ENCODE data around the gene TSPAN9.
A peak's percentile ranks its signal among the peaks of the same experiment; 100 is the strongest.

Gene TSPAN9

DNA sequence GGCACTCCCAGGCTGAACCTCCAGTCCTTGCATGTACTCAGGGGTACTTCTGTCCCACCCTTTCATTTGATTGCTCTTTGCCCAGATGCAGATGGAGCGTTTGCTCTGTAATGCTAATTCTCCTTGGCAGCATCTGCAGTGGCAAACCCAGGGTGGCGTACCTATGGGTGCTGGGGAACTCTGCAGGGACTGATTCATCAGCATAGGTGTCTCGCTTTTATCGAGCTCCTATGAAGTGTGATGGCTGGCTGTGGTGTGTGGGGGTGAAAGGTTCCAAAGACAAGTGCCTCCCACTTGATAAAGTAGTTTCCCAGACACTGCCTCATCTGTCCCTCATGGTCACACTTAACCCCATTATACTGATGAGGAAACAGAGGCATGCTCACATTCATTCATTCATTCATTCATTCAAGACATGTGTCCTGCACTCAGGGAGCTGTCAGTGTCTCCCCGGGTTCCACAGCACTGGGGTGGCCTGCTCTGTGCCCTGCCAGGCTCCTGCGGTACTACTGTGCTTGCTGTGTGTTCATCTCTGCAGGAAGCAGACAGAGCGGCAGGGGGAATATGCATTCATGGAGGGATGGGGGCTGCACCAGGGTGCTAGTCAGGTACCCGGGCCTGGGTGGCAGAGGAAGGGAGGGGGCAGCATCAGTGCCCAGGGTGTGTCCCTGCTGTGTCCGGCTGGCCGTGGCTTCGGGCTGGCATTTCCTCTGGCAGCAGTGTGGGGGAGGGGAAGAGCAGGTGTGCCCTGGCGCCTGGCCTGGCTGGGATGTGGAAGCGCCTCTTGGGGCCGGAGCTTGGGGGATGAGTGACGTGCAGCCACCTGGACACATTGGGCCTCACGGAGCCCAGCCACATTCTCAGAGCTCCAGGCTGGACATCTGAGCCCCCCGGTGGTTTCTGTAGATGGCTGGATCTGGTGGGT is 110.9 kb downstream of the TSPAN9 start:
- no peak for DNase-seq (ENCODE audit: low spot score)

DNA sequence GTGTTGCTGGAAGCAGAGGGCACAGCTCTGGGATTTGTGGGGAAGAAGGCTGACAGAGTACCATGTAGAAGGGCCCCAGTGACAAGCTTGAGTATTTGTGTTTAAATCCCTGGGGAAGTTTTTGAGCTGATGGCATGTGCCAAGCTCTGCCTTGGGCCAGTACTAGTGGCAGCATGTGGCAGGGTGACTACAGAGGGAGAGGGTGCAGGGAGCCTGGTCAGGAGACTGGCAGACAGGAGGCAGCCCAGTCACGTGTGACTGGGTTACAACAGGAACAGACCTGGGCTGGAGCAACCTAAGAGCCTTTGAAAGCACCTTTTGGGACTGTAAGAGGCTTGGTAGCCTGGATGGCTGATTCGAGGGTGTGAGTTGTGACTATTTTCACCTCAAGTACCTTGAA is 112.1 kb downstream of the TSPAN9 start:
- DNase-seq (ENCODE audit: low spot score) = no peak

DNA sequence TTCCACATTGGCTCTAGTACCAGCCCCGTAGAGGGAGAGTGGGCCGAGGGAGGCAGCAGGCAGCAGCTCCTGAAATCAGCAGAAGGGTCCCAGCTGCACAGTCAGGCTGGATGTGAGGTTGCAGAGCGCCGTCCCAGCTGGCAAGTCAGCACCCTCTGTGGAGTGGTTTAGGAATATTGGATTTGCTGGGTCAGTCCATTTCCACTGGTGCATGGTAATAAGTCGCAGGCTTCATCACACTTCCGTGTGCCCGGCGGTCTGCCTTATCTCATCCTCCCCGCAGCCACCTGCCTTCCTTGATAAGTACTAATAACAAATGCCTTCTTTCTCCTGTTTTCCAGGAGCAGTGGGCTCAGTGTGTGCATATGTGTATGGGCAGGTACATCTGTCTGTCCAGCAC is 112.9 kb downstream of the TSPAN9 start:
- DNase-seq (ENCODE audit: low spot score) = no peak

DNA sequence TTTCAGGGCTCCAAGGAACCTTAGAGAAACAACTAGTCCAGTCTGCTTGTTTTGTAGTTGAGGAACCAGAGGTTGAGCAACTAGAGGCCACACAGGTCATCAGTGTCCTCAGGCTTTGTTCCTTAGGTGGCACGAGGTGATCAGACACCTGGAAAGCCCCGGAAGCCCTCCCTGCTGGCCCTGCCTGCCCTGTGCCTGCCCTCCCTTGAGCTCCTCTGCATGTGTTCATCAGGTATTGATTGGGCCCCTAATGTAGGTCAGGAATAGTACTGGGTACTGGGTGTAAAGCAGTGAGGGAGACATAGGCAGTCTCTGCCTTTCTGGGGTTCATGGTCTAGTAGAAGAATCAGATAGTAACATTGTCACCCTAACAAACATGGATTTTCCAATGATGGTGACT is 114.3 kb downstream of the TSPAN9 start:
- DNase-seq (ENCODE audit: low spot score) = no peak

DNA sequence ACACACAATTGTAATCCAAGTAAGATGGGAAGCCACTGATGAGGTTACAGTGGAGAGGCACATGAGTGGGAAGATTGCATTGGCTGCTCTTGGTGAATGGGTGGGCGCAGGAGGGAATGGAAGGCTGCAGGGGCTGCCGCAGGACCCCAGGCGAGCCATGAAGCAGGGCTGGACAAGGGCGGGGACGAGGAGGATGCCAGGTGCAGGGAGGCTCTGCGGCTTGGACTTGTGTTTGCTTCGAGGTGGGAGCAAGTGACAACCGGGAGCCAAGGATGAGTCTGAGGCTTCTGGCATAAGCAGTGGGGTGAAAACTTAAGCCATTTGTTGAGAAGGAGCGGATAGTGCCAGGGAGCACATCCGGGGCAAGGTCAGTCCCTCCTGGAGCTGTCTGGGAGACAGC is 115.0 kb downstream of the TSPAN9 start:
- DNase-seq (ENCODE audit: low spot score) = no peak

DNA sequence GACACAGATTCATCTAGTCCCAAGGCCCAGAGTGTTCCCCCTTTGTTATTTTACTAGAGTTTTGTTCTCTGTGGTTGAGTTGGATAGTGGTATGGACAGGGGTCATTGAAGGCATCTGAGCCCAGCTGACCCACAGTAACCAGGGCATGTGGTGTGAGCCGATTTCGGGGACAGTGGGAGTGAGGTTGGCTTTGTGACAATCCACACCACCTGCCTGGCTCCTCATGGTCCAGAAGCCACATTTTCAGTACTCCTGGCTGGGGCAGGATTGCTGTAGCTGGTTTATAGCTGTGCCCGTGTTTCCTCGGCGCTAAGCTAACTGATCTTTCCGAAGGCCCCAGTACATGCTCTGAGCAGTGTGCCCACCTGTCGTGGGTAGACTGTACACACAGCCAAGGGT is 116.0 kb downstream of the TSPAN9 start:
- DNase-seq (ENCODE audit: low spot score) = no peak

DNA sequence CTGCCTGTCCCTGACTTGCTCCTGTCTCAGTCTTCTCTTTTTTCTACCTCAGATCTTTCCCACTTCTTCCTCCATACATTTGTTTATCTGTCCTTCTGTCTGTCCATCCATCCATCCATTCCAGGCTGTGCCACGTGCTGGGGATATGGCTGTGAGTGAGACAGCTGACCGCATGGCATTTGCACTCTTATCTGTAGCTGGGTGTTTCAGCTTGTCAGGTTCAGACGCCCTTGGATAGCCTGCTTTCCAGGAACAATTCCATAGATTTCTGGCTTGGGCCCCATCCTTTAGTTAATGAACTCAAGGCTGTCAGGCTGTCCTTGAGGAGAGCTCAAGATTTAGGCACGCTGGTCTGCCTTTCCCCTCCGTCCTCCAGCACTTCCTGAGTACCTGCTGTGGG is 116.6 kb downstream of the TSPAN9 start:
- no peak for DNase-seq (ENCODE audit: low spot score)

DNA sequence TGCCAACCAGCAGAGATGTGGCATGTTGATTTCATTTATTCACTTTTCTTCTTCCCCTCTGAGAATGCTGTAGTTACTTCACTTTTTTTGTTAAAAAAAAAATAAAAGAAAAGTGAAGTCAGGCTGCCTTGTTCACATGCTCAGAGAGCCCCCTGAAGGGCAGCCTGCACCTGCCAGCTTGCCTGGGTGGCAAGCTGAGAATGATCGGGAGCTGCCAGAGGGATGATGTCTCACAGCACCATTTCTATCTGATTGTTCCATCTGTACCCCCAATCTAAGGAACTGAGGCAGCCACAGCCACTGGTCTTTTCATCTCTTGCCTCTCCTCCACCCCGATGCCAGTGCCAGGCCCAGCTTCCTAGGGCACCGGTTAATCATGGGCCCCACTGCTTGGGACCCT is 118.2 kb downstream of the TSPAN9 start:
- no peak for DNase-seq (ENCODE audit: low spot score)

DNA sequence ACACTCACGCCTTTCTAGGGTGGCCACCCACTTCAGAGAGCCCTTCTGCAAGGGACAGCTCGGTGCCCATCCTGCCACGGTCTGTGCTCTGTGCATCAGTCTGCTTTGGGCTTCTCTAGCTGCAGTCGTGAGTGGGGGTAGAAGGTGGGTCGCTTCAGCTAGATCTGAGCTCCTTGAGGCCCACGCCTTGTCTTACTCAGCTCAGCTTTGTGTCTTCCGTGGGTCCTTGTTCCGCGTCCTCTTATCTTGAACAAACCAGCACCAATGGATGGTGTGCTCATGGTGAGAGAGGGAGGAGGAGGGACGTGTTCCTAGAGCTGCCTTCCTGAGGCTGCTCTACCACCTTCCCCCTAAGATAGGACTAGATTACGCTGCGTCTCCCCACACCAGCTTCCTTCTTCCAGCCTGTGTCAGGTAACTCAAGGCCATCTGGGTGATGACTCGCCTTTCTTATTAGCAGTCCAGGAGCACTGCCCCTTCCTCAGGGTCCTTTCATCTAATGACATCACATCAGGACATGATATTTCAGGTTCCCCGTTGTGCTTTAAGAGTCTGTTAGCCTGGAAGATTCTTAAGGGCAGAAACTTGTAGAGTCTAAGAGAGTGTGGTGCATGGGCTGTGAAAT is 118.8 kb downstream of the TSPAN9 start:
- no peak for DNase-seq (ENCODE audit: low spot score)

DNA sequence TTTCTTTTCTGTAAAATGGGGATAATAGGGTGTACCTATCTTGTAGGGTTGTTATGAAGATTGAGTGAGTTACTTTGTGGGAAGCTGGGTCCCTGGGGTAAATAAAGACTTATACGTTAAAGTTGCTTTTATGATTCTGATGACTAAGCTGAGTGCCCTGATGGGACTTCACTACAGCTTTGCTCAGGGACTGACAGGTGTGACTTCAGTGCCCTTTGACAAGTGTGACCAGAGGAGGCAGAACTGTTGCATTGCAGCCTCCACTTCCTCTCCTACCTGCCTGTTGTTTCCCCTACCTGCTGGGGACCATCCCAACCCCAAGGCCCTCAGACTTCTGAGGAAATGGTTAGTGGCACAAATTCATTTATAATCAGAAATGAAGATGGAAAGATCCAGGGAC is 119.3 kb downstream of the TSPAN9 start:
- no peak for DNase-seq (ENCODE audit: low spot score)

DNA sequence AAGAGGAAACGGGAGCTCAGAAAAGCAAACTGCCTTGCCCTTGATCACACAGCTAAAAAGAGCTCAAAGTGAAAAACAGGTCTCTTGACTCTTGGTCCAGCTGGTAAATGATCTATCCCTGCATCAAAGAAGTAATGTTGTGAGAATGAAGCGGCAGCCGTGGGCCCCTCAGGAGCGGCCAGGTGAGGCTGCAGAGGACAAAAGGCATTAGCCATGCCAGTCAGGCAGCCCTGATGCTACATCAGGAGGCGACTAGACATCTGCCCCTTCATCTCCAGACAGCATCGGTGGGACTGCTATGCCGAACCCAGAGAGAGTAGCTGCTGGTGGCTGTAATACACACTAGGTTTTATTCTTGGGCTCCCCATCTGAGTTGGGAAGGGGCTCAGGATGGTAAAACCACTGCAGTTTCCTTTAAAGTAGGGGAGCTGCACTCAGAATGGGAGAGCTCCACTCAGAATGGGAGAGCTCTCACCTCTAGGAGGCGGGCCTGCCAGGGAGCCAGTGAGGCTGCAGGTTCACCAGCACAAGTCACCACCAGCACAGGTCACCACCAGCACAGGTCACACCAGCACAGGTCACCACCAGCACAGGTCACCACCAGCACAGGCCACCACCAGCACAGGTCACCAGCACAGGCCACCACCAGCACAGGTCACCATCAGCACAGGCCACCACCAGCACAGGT is 120.1 kb downstream of the TSPAN9 start:
- DNase-seq (ENCODE audit: low spot score) = no peak

DNA sequence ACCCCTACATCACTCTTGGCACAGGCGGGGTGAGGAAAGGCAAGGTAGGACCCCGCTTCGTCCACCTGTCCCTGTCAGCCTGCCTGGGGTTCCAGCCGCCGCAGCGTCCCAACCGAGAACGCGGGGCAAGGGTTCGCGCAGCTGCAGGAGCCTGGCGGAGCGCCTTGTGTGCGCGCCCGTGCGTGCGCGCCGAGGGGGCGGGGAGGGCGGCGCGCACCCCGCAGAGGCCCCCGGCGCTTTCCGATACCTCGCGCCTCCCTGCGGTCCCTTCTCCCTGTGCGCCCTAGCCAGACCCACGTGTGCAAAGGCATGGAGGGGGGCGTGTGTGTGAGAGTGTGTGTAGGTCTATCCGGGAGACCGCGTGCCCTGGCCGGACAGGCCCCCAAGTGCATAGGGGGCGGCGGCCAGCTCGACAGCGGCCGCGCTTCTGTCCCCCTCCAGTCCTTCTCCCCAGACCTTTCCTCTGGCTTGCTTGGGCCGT is 122.4 kb downstream of the TSPAN9 start:
- no peak for DNase-seq (ENCODE audit: low spot score)

DNA sequence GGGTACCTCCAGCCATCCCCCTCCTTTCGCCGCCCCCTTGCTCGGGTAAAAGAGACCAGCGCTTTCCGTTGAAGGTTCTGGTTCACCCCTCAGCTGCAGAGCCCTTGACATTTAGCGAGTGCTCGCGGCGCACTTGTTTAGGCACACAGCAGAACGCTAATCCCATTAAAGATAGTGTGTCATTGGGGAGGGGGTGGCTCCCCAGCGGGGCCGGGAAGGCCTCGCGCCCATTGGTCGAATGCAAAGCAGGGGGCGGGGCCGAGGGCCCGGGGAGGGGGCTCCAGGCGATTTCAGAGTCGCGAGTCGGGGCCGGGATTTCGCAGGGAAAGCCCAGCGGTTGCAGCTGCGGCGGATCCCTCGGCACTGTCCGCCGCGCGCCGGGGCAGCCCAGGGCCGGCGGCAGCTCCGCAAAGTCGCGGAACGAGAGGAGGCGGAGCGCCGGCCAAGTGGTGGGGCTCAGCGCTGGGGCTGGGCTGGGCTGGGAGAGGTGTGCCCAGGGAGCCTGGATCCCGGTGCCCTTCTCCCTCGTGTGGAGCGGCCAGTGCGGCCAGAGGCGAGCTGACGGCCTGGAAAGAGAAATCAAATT is 122.9 kb downstream of the TSPAN9 start:
- DNase-seq (ENCODE audit: low spot score) = no peak

DNA sequence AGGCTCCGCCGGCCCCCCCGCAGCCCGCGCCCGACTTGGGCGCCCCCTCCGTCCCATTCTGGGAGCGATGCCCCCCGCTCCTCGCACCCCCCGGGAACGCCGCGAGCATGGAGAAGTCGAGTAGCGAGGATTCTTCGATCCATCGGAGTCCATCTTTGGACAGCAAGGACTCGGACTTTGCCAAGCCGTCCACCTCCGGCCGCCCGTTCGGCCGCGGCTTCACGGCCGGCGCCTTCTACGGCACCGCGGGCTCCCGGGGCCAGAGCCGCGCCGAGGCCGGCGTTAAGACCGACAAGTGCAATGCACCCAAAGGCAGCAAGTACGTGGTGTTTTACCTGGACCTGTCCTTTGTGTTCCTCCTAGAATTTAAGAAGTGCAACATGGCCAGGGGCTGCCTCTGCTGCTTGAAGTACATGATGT is 123.6 kb downstream of the TSPAN9 start:
- DNase-seq (ENCODE audit: low spot score) = no peak

DNA sequence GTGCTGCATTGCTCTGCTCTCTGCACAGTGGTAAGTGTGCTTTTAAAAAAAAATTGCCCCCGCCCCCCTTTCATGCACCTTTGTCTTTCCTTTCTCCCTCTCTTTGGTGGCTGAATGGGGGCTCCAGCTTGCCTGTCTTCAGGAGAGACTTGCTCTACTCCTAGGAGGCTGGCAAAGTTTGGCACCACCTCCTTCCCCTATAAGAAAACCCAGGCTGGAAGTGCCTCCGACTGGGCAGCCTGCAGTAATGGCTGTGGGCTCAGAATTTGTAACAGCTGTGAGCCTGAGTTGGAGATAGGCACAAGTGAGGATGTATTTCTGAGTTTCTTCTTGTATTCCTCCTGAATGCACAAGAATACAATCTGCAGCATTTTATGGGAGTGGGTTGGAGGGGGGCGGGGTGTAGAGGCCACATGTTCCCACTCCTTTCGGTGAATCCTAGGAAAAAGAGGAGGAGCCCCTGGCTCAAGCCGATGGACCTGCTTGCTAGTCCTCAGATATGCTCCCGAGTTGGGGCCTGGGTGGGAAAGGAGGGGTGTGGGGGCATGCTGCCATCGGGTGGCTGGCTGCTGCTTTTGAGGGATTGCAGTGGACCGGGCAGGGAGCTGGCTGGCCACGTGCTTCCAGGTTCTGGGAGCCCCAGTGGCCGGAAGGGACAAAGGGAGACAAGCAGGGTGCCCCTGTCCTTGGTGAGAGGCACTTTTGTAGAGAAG is 124.3 kb downstream of the TSPAN9 start:
- no peak for DNase-seq (ENCODE audit: low spot score)

DNA sequence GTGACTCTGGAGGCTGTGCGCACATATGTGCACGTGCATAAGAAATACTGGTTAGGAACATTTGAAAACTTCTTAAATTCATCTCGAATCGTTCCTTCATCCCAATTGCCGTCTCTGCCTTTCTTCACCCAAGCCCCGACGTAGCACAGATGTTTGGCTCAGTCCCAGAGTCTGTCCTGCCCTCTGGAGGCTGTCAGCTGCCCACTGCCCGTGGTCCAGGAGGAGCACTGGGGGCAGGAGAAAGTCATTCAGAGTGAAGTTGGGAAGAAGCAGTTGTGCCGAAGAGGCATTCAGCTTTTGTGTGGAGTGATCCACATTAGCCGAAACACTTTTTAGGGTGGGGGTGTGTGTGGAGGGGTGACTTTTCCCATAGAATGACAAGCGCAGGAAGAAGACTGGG is 124.9 kb downstream of the TSPAN9 start:
- no peak for DNase-seq (ENCODE audit: low spot score)

DNA sequence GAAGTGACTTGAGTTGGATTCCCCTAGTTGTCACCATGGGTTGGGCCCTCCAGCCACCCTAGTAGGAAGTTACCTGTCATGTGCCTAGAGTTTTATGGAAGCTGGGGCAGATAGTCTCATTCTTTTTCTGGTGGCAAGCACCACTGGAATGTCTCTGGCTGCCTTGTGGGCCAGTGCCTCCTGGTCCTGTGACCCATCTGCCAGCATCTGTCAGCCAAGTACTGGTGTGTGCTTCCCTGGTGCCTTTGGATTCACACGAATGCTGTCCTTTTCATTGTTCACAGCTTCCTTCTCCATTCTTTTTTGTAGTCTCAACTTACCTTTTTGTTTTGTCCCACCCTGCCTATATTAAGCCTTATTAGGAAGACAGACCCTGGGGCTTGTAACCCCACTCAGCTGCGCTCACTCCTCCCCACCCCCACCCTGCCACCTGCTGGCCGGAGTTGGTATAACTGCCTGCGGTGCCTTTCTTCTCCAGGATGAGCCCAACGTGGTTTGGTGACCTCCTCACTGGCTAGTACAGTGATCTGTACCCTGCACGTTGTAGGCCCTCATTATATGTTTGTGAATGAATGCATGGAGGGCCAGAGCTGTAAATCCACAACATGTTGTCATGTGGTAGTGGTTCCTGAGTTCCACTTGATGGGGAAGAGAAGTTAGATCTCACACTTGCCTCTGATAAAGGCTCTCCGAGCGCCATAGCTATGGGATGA is 125.7 kb downstream of the TSPAN9 start:
- DNase-seq (ENCODE audit: low spot score) = peak; percentile 12

DNA sequence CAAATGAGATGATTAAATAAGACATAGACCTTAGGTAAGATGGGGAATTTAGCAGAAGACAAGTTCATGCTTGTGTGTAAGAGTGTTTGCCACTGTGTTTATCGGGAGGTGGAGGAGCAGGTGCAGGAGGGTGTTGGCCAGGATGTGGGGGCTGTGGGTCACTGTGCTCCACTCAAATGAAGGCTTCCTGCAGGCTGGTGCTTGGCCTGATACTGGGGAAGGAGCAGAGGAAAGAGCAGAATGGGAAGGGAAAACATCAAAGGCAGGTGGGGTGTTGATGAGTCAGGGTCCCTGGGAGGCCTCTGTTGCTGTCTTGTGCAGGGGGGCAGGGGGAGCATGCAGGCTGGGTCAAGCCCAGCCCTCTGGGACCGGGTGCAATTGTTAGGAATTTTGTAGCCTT is 126.5 kb downstream of the TSPAN9 start:
- DNase-seq (ENCODE audit: low spot score) = no peak

DNA sequence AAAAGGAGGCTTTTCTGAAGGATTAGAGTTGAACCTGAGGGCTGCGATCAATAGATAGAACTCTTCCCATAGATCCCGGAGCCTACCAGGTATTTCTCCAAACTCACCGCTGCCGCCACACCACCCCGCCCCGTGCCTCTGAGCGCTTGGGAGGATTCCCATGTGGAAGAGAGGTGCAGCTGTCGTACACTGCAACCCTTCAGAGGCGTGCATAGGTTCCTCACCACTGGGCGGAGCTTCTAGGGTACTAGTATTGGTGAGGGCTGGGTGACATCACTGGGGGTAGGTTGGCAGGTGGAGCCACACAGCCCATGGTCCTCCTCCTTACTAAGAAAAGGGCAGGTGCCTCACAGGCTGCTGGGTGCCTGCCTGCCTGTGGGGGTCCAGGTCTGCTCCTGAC is 127.0 kb downstream of the TSPAN9 start:
- DNase-seq (ENCODE audit: low spot score) = no peak

DNA sequence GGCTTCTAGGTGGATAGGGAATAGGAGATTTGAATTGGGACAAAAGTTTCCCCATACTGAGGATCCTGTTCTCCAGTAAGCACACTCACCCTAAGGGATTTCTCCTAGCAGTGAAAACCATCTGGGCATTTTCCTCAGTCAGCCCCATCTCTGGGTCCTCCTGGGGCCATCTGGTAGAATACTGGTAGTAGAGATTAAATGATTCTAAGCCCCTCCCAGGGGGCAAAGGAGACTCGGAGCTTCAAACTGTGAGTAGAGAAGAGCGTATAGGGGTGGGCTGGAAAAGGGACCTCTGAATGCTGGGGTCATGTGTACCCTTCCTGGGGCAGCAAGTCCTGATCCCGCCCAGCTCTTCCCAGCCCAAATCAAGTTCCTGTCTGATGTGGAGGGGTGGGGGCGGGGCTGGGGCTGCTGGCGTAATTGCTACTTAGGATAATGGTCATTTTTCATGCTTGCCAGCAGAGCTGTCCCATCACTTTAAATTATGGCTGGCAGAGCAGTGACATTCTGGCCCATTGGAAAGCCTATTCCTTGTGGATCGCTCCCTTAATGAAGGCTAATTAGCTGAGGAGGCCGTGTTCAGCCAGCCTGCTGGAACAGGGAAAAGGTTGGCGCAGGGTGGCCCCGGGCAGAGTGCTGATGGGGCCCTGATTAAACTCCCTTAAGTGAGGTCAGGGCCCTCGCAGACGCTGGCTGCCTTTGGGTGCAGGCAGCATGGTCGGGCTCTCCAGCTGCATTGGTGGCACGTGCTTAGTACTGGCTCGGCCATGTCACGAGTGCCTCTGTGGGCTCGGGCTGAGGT is 127.8 kb downstream of the TSPAN9 start:
- no peak for DNase-seq (ENCODE audit: low spot score)
